HG02642 (cell line): ENCODE results near the gene TYW1B.
"Not testable (repeated sequence)": the region's sequence is repeated elsewhere in the genome, so short reads cannot be mapped to it uniquely, and the experiment has no call there.

ENCODE experiments used
- ATAC-seq: cut with Tn5 transposase; IDR thresholded peaks from one replicate; pipeline ENCODE4 v1.9.1; 2021; ENCODE audit warnings: mild to moderate bottlenecking; ENCODE audit not compliant: unreplicated experiment, poor library complexity

Gene TYW1B

DNA sequence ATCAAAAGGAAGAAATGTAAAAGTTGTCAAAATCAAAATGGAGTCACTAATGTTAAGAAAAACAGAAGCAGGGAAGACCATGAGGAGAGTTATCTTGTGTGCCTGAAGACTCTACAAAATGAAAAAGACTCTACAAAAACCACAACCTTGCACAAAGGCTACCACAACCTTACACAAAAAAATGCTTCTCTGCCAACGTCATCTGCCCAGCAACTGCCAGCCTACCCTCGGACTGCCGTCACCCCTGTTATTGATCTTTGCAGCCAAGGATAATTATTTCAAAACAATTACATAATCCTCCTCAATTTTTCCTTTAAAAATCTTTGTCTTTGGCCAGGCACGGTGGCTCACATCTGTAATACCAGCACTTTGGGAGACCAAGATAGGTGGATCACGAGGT lies 61.0 kb downstream of the TYW1B start:
- ATAC-seq = not testable (repeated sequence)

GRCh38 chr7:72760602-72761001 lies 67.4 kb downstream of the TYW1B start:
- no peak for ATAC-seq

DNA sequence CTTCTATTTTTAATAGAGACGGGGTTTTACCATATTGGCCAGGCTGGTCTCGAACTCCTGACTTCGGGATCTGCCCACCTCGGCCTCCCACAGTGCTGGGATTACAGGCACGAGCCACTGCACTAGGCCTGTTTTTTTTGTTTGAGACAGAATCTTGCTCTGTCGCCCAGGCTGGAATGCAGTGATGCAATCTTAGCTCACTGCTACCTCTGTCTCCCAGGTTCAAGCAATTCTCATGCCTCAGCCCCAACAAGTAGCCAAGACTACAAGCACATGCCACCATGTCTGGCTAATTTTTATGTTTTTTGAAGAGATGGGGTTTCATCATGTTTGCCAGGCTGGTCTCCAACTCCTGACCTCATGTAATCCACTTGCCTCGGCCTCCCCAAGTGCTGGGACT lies 73.7 kb downstream of the TYW1B start:
- no peak for ATAC-seq

GRCh38 chr7:72753781-72754180 lies 74.2 kb downstream of the TYW1B start:
- no peak for ATAC-seq

DNA sequence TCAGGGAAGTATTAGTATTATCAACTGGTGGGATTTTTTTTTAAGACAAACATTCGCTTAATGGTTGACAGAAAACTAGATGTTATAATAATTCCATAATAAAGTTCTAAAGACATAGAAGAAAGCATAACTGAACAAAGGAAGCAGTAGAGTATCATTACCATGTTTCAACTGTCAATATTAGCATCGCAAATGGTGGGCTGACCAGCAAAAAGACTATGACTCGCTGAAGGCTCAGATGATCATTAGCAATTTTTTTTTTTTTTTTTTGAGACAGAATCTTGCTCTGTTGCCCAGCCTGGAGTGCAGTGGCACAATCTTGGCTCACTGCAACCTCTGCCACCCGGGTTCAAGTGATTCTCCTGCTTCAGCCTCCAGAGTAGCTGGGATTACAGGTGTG lies 74.8 kb downstream of the TYW1B start:
- ATAC-seq = not testable (repeated sequence)

- no peak for ATAC-seq
Measured at GRCh38 chr7:72751978-72752377, 76.0 kb downstream of the TYW1B start.

GRCh38 chr7:72751378-72751777 lies 76.6 kb downstream of the TYW1B start:
- ATAC-seq = no peak

DNA sequence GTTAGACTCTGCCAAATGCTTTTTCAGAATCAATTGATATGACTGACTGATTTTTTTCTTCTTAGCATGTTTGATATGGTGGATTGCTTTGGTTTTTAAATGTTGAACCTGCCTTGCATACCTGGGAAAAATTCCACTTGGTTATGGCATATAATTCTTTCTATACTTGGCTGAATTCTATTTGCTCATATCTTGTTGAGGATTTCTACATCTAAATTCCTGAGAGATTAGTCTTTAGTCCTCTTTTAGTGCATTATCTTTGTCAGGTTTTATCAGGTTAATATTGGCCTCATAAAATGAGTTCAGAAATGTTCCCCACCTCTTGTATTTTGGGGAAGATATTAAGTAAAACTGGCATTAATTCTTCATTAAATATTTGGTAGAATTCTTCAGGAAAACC lies 79.4 kb downstream of the TYW1B start:
- not testable (repeated sequence) for ATAC-seq

GRCh38 chr7:72744244-72744926 lies 83.6 kb downstream of the TYW1B start:
- not testable (repeated sequence) for ATAC-seq

GRCh38 chr7:72743801-72744200 lies 84.2 kb downstream of the TYW1B start:
- ATAC-seq = not testable (repeated sequence)

GRCh38 chr7:72739716-72740115 lies 88.3 kb downstream of the TYW1B start:
- ATAC-seq = not testable (repeated sequence)

DNA sequence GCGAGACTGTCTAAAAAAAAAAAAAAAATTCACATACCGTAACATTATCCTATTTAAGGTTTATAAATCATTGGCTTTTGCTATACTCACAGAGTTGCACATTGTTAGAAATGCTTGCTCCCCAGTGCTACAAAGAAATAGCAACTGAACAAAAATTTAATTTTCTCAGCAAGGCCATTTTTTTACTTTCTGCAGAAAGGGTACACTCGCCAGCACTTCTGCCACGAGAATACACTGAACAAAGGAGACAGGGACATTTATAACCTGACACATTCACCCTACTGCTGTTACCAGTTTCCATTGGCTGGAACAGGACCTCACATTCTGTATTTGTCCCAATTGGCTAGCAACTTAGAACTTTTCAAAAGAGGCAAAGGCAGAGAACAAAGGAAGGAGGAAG lies 92.1 kb downstream of the TYW1B start:
- not testable (repeated sequence) for ATAC-seq

- ATAC-seq = not testable (repeated sequence)
Measured at GRCh38 chr7:72730815-72731214, 97.2 kb downstream of the TYW1B start.

- not testable (repeated sequence) for ATAC-seq
Measured at GRCh38 chr7:72730384-72730783, 97.6 kb downstream of the TYW1B start.

DNA sequence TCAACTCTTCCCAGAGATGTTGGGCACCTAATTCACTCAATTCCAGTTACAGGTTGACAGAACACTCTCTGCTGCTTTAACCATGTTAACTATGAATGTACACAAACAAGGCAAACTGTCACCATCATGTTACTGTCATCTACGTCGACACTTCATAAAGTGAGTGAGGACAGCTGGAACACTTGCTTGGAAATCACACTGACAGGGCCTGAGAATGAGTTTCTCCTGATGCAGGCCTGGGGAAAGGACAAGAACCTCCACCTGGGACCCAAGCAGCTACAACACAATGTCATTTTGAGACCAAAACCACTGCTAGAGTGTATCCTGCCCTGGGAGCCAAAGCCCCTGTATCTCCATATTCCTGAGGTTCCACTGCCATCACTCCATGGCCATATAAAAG lies 98.9 kb downstream of the TYW1B start:
- not testable (repeated sequence) for ATAC-seq

- ATAC-seq = not testable (repeated sequence)
Measured at GRCh38 chr7:72722694-72723093, 105.3 kb downstream of the TYW1B start.

- ATAC-seq = not testable (repeated sequence)
Measured at GRCh38 chr7:72720890-72721289, 107.1 kb downstream of the TYW1B start.

DNA sequence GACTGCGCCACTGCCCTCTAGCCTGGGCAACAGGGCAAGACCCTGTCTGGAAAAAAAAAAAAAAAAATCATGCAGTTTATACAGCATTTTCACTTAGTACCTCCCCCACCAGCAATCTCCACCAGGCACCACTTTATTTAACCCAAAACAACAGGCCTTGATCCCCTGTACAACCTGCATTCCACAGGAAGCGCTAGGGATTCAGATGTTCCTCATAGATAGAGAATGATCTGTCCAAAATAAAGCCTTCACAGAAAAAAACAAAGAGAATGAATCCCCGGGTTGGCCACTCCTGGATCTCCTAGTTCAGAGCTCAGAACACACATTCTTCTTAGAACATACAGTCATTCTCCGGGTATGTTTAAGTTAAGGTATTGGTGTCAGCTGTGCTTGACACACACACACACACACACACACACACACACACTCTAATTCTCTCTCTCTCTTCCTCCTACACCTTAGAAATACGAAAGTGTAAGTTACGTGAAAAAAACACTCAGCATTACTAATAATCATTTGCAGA lies 110.7 kb downstream of the TYW1B start:
- not testable (repeated sequence) for ATAC-seq

DNA sequence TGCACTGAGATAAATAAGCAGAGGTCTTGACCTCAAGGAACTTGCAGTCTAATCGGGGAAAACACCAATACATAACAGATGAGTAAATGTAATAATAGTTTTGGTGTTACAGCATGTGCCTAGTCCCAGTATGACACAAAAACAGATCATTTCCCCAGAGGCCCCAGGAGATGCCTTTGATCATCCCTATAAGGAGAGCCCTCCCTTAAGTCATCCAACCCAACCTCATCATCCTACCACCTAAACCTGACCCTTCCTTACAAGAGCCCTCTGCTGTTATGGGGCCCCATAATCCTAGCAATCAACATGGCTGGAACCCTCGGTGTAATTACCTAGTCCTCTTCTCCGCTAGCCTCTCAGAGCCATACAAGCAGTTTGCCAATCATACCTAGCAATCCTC lies 116.1 kb downstream of the TYW1B start:
- ATAC-seq = not testable (repeated sequence)

- ATAC-seq = no peak
Measured at GRCh38 chr7:72710983-72711382, 117.0 kb downstream of the TYW1B start.

GRCh38 chr7:72709909-72710308 lies 118.1 kb downstream of the TYW1B start:
- no peak for ATAC-seq

GRCh38 chr7:72708371-72709050 lies 119.5 kb downstream of the TYW1B start:
- not testable (repeated sequence) for ATAC-seq
